Endothelial cell (in vitro differentiated cells): ENCODE measurements around the gene DET1. TPM values are rescaled to one million over a fixed set of nuclear protein-coding genes. Genes with fewer than 3 reads are reported as not detected.
A peak's percentile ranks its signal among the peaks of the same experiment; 100 is the strongest.
"Not testable (repeated sequence)": the region's sequence is repeated elsewhere in the genome, so short reads cannot be mapped to it uniquely, and the experiment has no call there.

Experiments
- DNase-seq: peaks from one replicate; pipeline ENCODE4 v3.0.0; 2021; ENCODE audit warnings: low spot score
- H3K27ac Mint-ChIP-seq: one replicate; pipeline ENCODE4 v1.8.0; 2021; ENCODE audit warnings: mixed read lengths, inconsistent platforms; ENCODE audit not compliant: unreplicated experiment
- H3K27me3 Mint-ChIP-seq: one replicate; pipeline ENCODE4 v1.8.0; 2021; ENCODE audit warnings: mild to moderate bottlenecking, moderate library complexity, mixed read lengths, inconsistent platforms; ENCODE audit not compliant: unreplicated experiment
- H3K36me3 Mint-ChIP-seq: one replicate; pipeline ENCODE4 v1.8.0; 2021; ENCODE audit warnings: mild to moderate bottlenecking, low read depth, mixed read lengths, inconsistent platforms; ENCODE audit not compliant: unreplicated experiment
- H3K4me1 Mint-ChIP-seq: one replicate; pipeline ENCODE4 v1.8.0; 2021; ENCODE audit warnings: mild to moderate bottlenecking, mixed read lengths, inconsistent platforms; ENCODE audit not compliant: unreplicated experiment
- H3K4me3 Mint-ChIP-seq: one replicate; pipeline ENCODE4 v1.8.0; 2021; ENCODE audit warnings: mild to moderate bottlenecking, mixed read lengths, inconsistent platforms; ENCODE audit not compliant: unreplicated experiment
- H3K9me3 Mint-ChIP-seq: one replicate; pipeline ENCODE4 v1.8.0; 2021; ENCODE audit warnings: mixed read lengths, inconsistent platforms; ENCODE audit not compliant: unreplicated experiment
- CTCF ChIP-seq: fragments of 200-600 bp; sonication (generic); IDR thresholded peaks from one replicate; pipeline ENCODE4 v1.5.0; 2021; ENCODE audit warnings: antibody characterized with exemption; ENCODE audit not compliant: unreplicated experiment
- total RNA-seq: library from RNA; stranded (reverse); fragmentation: NEBNext Ultra II Directional; extraction: Animal tissue kit (Norgen Biotek cat#: 25700); gene quantifications from one replicate; pipeline ENCODE4 v1.2.1, GENCODE V29; 2021; ENCODE audit not compliant: unreplicated experiment

The DET1 gene
- total RNA-seq, 1 donor from 2014 or later, result 4.4 TPM

DNA sequence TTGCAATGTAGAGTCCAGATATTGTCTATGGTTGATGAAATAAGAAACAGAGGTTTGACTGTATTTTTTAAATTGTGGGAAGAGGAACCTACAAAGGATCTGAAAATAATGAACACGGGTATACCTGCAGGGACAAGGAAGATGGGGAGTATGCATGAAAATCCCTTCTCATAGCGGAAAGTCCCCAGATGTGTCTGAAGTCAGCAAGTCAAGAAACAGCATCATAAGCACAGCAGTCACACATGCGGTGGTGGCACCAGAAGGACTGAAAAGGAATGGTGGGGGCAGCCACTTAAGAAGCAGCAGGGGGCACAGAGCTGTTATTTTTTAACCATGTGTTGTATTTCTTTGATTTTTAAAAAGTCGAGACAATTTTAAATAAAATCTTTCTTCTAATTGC lies 74.3 kb downstream of the DET1 start:
- Mint-ChIP-seq H3K9me3 (no peaks in the 10 kb centered on the region), H3K27me3 (peaks cover 2% of the 10 kb centered on the region), H3K4me3 (no peak overlapping the region), H3K4me1 (no peaks in the 10 kb centered on the region), H3K27ac (no peak overlapping the region), H3K36me3 (peaks cover 7% of the 10 kb centered on the region)
- no peak for TF ChIP-seq CTCF
- no peak for DNase-seq

- peaks cover 2% of the 10 kb centered on the region for H3K27me3 Mint-ChIP-seq
- no peaks in the 10 kb centered on the region for H3K9me3 Mint-ChIP-seq
- H3K4me3 Mint-ChIP-seq, result no peak overlapping the region
- no peak overlapping the region for H3K27ac Mint-ChIP-seq
- H3K4me1 Mint-ChIP-seq, result peaks cover 10% of the 10 kb centered on the region
- DNase-seq, result no peak
- H3K36me3 Mint-ChIP-seq, result peaks cover 7% of the 10 kb centered on the region
- TF ChIP-seq CTCF, result peak; percentile 9
Measured at GRCh38 chr15:88470625-88471372, 75.7 kb downstream of the DET1 start.

GRCh38 chr15:88469321-88469720 lies 77.2 kb downstream of the DET1 start:
- H3K4me1 Mint-ChIP-seq, result peaks cover 21% of the 10 kb centered on the region
- no peak for DNase-seq
- no peak overlapping the region for H3K4me3 Mint-ChIP-seq
- TF ChIP-seq CTCF, result no peak
- H3K27me3 Mint-ChIP-seq, result peaks cover 3% of the 10 kb centered on the region
- no peaks in the 10 kb centered on the region for H3K9me3 Mint-ChIP-seq
- H3K27ac Mint-ChIP-seq, result no peak overlapping the region
- peaks cover 4% of the 10 kb centered on the region for H3K36me3 Mint-ChIP-seq

DNA sequence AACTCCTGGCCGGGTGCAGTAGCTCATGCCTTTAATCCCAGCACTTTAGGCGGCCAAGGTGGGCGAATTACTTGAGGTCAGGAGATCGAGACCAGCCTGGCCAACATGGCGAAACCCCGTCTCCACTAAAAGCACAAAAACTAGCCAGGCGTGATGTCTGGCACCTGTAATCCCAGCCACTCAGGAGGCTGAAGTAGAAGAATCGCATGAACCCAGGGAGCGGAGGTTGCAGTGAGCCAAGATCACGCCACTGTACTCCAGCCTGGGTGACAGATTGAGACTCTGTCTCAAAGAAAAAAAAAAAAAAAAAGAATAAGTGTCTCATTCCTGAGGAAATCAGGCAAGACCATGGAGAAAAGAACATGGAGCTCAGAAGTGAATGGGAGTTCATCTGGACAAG lies 77.8 kb downstream of the DET1 start:
- peaks cover 25% of the 10 kb centered on the region for H3K4me1 Mint-ChIP-seq
- not testable (repeated sequence) for H3K36me3 Mint-ChIP-seq, H3K27me3 Mint-ChIP-seq, DNase-seq, H3K9me3 Mint-ChIP-seq, H3K4me3 Mint-ChIP-seq, H3K27ac Mint-ChIP-seq

DNA sequence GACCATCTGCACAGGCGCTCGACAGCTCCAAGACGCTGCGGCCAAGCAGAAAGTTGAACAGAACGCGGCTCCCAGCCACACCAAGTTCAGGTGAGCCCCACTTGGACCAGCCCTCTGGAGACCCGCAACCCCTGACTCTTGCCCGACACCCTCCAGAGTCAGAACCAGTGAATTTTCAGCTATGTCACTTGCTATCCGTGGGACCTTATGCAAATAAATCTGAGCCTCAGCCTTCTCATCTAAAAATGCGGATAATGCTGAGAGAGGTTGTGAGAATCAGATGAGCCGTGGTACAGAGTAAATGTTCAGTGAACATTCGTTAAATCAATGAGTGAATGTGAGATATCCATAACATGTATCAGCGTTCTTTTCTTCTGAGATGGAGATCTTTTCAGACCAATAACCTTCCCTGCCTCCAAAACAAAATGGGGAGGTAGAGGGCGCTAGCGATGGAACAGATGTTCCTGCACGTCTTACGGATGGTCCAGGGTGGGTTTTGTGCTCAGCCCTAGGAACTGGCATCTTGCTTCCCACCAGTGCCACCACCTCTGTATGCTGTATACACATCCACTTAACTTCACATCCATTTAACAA lies 78.4 kb downstream of the DET1 start:
- Mint-ChIP-seq H3K4me3 (peak overlapping the region; percentile 92), H3K27me3 (peaks cover 4% of the 10 kb centered on the region), H3K27ac (peak overlapping the region; percentile 92), H3K4me1 (peaks cover 25% of the 10 kb centered on the region), H3K36me3 (peaks cover 4% of the 10 kb centered on the region), H3K9me3 (no peaks in the 10 kb centered on the region)
- peak; percentile 31 for DNase-seq
- TF ChIP-seq CTCF, result no peak
